Airway epithelial cell (primary cell): ENCODE results near the gene FAM236D. TPM values are rescaled to one million over a fixed set of nuclear protein-coding genes. Genes with fewer than 3 reads are reported as not detected.

Source experiments
- total RNA-seq: library from RNA; depleted of rRNA; stranded (reverse); fragments of >200 nt; gene quantifications from 2 replicates; pipeline ENCODE4 v1.2.3, GENCODE V29; 2015

Gene FAM236D
- not detected in 2 replicates for total RNA-seq

GRCh38 chrX:72808110-72808509 lies at the start of gene FAM236D:
Gene FAM236D (minus strand): TSS chrX:72808210. CDS start chrX:72808110, 100 bp downstream.

GRCh38 chrX:72782560-72782959 lies 25.4 kb downstream of the FAM236D start, which contains the start of gene FAM236B:
Gene FAM236B (minus strand): TSS chrX:72782660. CDS start chrX:72782560, 100 bp downstream.

GRCh38 chrX:72776653-72777466 lies 31.1 kb downstream of the FAM236D start, which contains the start of gene DMRTC1B:
Gene DMRTC1B (plus strand): TSS chrX:72776890. CDS start chrX:72845136, 68,246 bp downstream.

Other genes starting within 250 kb of the FAM236D start
- 18.1 and 26.2 TPM in 2 replicates for gene HDAC8, start 235.4 kb downstream of the FAM236D start, total RNA-seq
- 8.7 and 11.1 TPM in 2 replicates for gene PHKA1, start 93.9 kb downstream of the FAM236D start, total RNA-seq
- not detected in 2 replicates for gene DMRTC1B, start 31.3 kb downstream of the FAM236D start, total RNA-seq
- gene FAM236B, start 25.6 kb downstream of the FAM236D start, total RNA-seq: not detected in 2 replicates
- gene FAM236C, start 104.4 kb upstream of the FAM236D start, total RNA-seq: not detected in 2 replicates
- not detected in 2 replicates for gene FAM236A, start 130.0 kb upstream of the FAM236D start, total RNA-seq
- gene DMRTC1, start 135.6 kb upstream of the FAM236D start, total RNA-seq: not detected in 2 replicates
- not detected in 2 replicates for gene PABPC1L2B, start 194.7 kb upstream of the FAM236D start, total RNA-seq